GM23338 (cell line): ENCODE data around the gene AADAC. TPM values are rescaled to one million over a fixed set of nuclear protein-coding genes. Genes with fewer than 3 reads are reported as not detected.

ENCODE experiments used
- ATAC-seq: fragments of 200-7000 bp; cut with Tn5 transposase; 3 replicates; pipeline ENCODE4 v1.9.1; 2020
- DNase-seq: peaks from one replicate; pipeline ENCODE4 v3.0.0-alpha.2; 2015; ENCODE audit warnings: low spot score
- H2AFZ ChIP-seq: fragments of 200-600 bp; sonication (generic); 2 replicates; pipeline ENCODE4 v1.8.0; 2016; ENCODE audit warnings: antibody characterized with exemption, mild to moderate bottlenecking, moderate library complexity
- H3F3A ChIP-seq: fragments of 200-600 bp; sonication (generic); replicated peaks from 2 replicates; pipeline ENCODE4 v1.8.0; 2017; ENCODE audit warnings: antibody characterized with exemption, mixed run types, low read depth
- H3K27ac ChIP-seq: fragments of 200-600 bp; sonication (generic); 2 replicates; pipeline ENCODE4 v1.6.1; 2016; ENCODE audit warnings: low read depth
- H3K27me3 ChIP-seq: fragments of 200-600 bp; sonication (generic); 2 replicates; pipeline ENCODE4 v1.8.0; 2016; ENCODE audit warnings: mild to moderate bottlenecking, mixed run types, moderate library complexity; ENCODE audit not compliant: insufficient read depth
- H3K36me3 ChIP-seq: fragments of 200-600 bp; sonication (generic); 2 replicates; pipeline ENCODE4 v1.8.0; 2016; ENCODE audit warnings: mild to moderate bottlenecking; ENCODE audit not compliant: insufficient read depth
- H3K4me1 ChIP-seq: fragments of 200-600 bp; sonication (generic); 2 replicates; pipeline ENCODE4 v1.8.0; 2016; ENCODE audit warnings: mild to moderate bottlenecking, moderate library complexity; ENCODE audit not compliant: insufficient read depth
- H3K4me2 ChIP-seq: fragments of 200-600 bp; sonication (generic); 2 replicates; pipeline ENCODE4 v1.7.1; 2017; ENCODE audit warnings: mixed run types
- H3K4me3 ChIP-seq: fragments of 200-600 bp; sonication (generic); 2 replicates; pipeline ENCODE4 v1.6.1; 2016; ENCODE audit warnings: mixed run types
- H3K79me2 ChIP-seq: fragments of 200-600 bp; sonication (generic); replicated peaks from 2 replicates; pipeline ENCODE4 v1.8.0; 2017; ENCODE audit warnings: mild to moderate bottlenecking; ENCODE audit not compliant: insufficient read depth
- H3K9me2 ChIP-seq: fragments of 200-600 bp; sonication (generic); 2 replicates; pipeline ENCODE4 v1.8.0; 2017; ENCODE audit not compliant: insufficient read depth
- H4K20me1 ChIP-seq: fragments of 200-600 bp; sonication (generic); replicated peaks from 2 replicates; pipeline ENCODE4 v1.8.0; 2017; ENCODE audit warnings: mild to moderate bottlenecking; ENCODE audit not compliant: insufficient read depth
- H3K27ac Mint-ChIP-seq: 2 replicates; pipeline ENCODE4 v1.8.0; 2020; ENCODE audit warnings: inconsistent platforms, mild to moderate bottlenecking, moderate library complexity, mixed read lengths
- H3K27me3 Mint-ChIP-seq: 3 replicates; pipeline ENCODE4 v1.8.0; 2022; ENCODE audit warnings: low read depth, mild to moderate bottlenecking, moderate library complexity, mixed read lengths, inconsistent platforms; ENCODE audit not compliant: insufficient read depth, poor library complexity
- H3K36me3 Mint-ChIP-seq: 3 replicates; pipeline ENCODE4 v1.8.0; 2021; ENCODE audit warnings: low read depth, mild to moderate bottlenecking, inconsistent platforms, moderate library complexity, mixed read lengths
- H3K4me1 Mint-ChIP-seq: 3 replicates; pipeline ENCODE4 v1.8.0; 2020; ENCODE audit warnings: mild to moderate bottlenecking, inconsistent platforms, mixed read lengths
- H3K4me3 Mint-ChIP-seq: 3 replicates; pipeline ENCODE4 v1.8.0; 2021; ENCODE audit warnings: moderate library complexity, mild to moderate bottlenecking, inconsistent platforms, mixed read lengths
- H3K9me3 Mint-ChIP-seq: 3 replicates; pipeline ENCODE4 v1.8.0; 2020; ENCODE audit warnings: moderate library complexity, mild to moderate bottlenecking, inconsistent platforms, mixed read lengths
- CREB1 ChIP-seq: fragments of 250-450 bp; sonication (Bioruptor Pico); IDR thresholded peaks from 2 replicates; pipeline ENCODE4 v1.5.0; 2020; ENCODE audit warnings: low read depth, mild to moderate bottlenecking, moderate library complexity
- POLR2AphosphoS5 ChIP-seq: IDR thresholded peaks from 2 replicates; pipeline ENCODE4 v1.6.1; 2016; ENCODE audit warnings: antibody characterized with exemption, low read depth
- STAT1 ChIP-seq: IDR thresholded peaks from one replicate; pipeline ENCODE4 v1.6.1; 2016; ENCODE audit warnings: antibody characterized with exemption; ENCODE audit not compliant: unreplicated experiment
- ZNF114 ChIP-seq: fragments of 250-450 bp; sonication (Bioruptor Pico); IDR thresholded peaks from 2 replicates; pipeline ENCODE4 v1.5.0; 2020; ENCODE audit warnings: mild to moderate bottlenecking, moderate library complexity
- ZNF331 ChIP-seq: fragments of 250-450 bp; sonication (Bioruptor Pico); IDR thresholded peaks from 2 replicates; pipeline ENCODE4 v1.5.0; 2020; ENCODE audit warnings: low read depth, mild to moderate bottlenecking, moderate library complexity
- ZNF462 ChIP-seq: fragments of 250-450 bp; sonication (Bioruptor Pico); IDR thresholded peaks from 2 replicates; pipeline ENCODE4 v1.5.0; 2020; ENCODE audit warnings: mild to moderate bottlenecking, moderate library complexity
- polyA plus RNA-seq: library from polyadenylated mRNA; unstranded; fragments of >200 nt; fragmentation: Nextera tagmentation; extraction: Ambion mirVana; gene quantifications from 2 replicates; pipeline ENCODE4 v1.2.1, GENCODE V29; 2016
- total RNA-seq: library from RNA; depleted of rRNA; stranded (reverse); fragments of >200 nt; shearing (Covaris generic); gene quantifications from 2 replicates; pipeline ENCODE4 v1.2.3, GENCODE V29; 2014

The AADAC gene
- total and polyA plus RNA-seq, 2 experiments from 2014 or later: not detected

- Histone ChIP-seq H4K20me1 (no peaks in the 10 kb centered on the region), H3K36me3 (no peaks in the 10 kb centered on the region), H3K4me3 (no peak overlapping the region), H3K9me2 (no peaks in the 10 kb centered on the region), H3F3A (no peaks in the 10 kb centered on the region), H3K4me1 (peaks cover 9% of the 10 kb centered on the region), H3K4me2 (no peak overlapping the region), H3K79me2 (no peaks in the 10 kb centered on the region), H3K27ac (no peak overlapping the region), H3K27me3 (no peaks in the 10 kb centered on the region), H2AFZ (peak overlapping the region; percentile 72; the same call in 1 of the 2 replicates)
- H3K27ac Mint-ChIP-seq: peak overlapping the region; percentile 86; the same call in 1 of the 2 replicates
- no peaks in the 10 kb centered on the region for H3K9me3 Mint-ChIP-seq
- H3K4me3 Mint-ChIP-seq: no peak overlapping the region
- no peaks in the 10 kb centered on the region for H3K27me3 Mint-ChIP-seq
- peaks cover 15% of the 10 kb centered on the region; the same call in 2 of the 3 replicates for H3K4me1 Mint-ChIP-seq
- ATAC-seq (no peak), DNase-seq (peak; percentile 13)
- no peaks in the 10 kb centered on the region for H3K36me3 Mint-ChIP-seq
- TF ChIP-seq ZNF462 (CRISPR knock-in tag) (no peak), STAT1 (no peak), POLR2AphosphoS5 (no peak), ZNF331 (no peak), ZNF114 (CRISPR knock-in tag) (no peak)
Observed at GRCh38 chr3:151835751-151836525, 22.0 kb downstream of the AADAC start.

- H3K4me3 Mint-ChIP-seq: no peak overlapping the region
- Histone ChIP-seq H3K27ac (no peak overlapping the region), H3K4me3 (no peak overlapping the region), H3K36me3 (no peaks in the 10 kb centered on the region), H3K79me2 (no peaks in the 10 kb centered on the region), H4K20me1 (no peaks in the 10 kb centered on the region), H3K4me2 (no peak overlapping the region), H3K9me2 (no peaks in the 10 kb centered on the region), H2AFZ (peak overlapping the region; percentile 8; the same call in 1 of the 2 replicates), H3K27me3 (no peaks in the 10 kb centered on the region), H3K4me1 (peaks cover 9% of the 10 kb centered on the region), H3F3A (no peaks in the 10 kb centered on the region)
- peak; percentile 47 for ATAC-seq
- no peaks in the 10 kb centered on the region for H3K9me3 Mint-ChIP-seq
- H3K4me1 Mint-ChIP-seq: peaks cover 15% of the 10 kb centered on the region; the same call in 2 of the 3 replicates
- no peaks in the 10 kb centered on the region for H3K36me3 Mint-ChIP-seq
- peak; percentile 49 for DNase-seq
- H3K27ac Mint-ChIP-seq: peak overlapping the region; percentile 46; the same call in 1 of the 2 replicates
- no peaks in the 10 kb centered on the region for H3K27me3 Mint-ChIP-seq
- TF ChIP-seq CREB1 (CRISPR knock-in tag): no peak
Observed at GRCh38 chr3:151837057-151837456, 23.1 kb downstream of the AADAC start.
